Astrocyte of the hippocampus (primary cell): ENCODE results near the gene SLC52A1.
A peak's percentile ranks its signal among the peaks of the same experiment; 100 is the strongest.

ENCODE experiments used
- DNase-seq: peaks from one replicate; pipeline ENCODE4 v3.0.0; 2011; ENCODE audit warnings: low read depth, low spot score

SLC52A1 gene

GRCh38 chr17:4987767-4988567 lies 47.3 kb downstream of the SLC52A1 start:
- peak; percentile 21 for DNase-seq

- DNase-seq, result peak; percentile 87
These were observed 48.1 kb downstream of the SLC52A1 start, which contains the start of gene CAMTA2 for GRCh38 chr17:4986951-4987766. Gene CAMTA2 (minus strand): TSS chr17:4987675. CDS start chr17:4986222, 1,453 bp downstream.

GRCh38 chr17:4986403-4986802 lies 48.8 kb downstream of the SLC52A1 start:
- DNase-seq, result no peak
